ENCODE measurements around the gene BEX4.

DNA sequence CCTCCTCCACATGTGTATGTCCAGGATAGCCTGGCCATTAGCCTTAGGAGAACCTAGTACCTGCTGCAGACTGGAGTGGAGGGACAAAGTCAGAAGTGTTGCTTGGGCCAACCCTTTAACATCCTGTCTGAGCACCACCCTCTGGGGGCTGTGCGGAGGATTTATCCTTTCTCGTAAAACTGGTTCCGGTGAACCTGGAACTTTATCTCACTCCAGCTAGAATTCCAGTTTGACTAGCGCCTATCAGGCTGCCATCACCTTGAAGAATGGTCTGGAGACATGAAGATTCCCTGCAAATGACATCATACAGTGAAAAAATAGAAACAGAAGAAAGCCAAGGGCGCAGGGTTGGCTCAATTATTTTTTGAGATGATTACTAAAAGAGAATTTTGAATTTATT, 36.1 kb downstream of the BEX4 start:
- TF ChIP-seq CTCF (IDR thresholded peaks at IDR 0.05) (no peak), EZH2 (IDR thresholded peaks at IDR 0.05) (no peak)

Measured in neural progenitor cell (in vitro differentiated cells).